Fibroblast of lung (primary cell): ENCODE results near the gene UCN3.

Experiments used
- CTCF ChIP-seq, 2 donors: IDR thresholded peaks in 1 of 2; conservative IDR thresholded peaks in 1 of 2; 1 replicate in 1 of 2; 2 replicates in 1 of 2; pipeline ENCODE4 v1.5.1; 2011 to 2012; ENCODE audit warnings: low read length in 2 of 2, control low read depth in 1 of 2, inconsistent platforms in 1 of 2, low read depth in 1 of 2, mild to moderate bottlenecking in 1 of 2
- EZH2 ChIP-seq: IDR thresholded peaks from 2 replicates; pipeline ENCODE4 v1.5.1; 2012; ENCODE audit warnings: low read length, control low read depth, mild to moderate bottlenecking; ENCODE audit errors: missing control alignments

GRCh38 chr10:5399332-5399731, 34.6 kb downstream of the UCN3 start:
- TF ChIP-seq CTCF (conservative IDR thresholded peaks at IDR 0.05 in 1 of 2, IDR thresholded peaks at IDR 0.05 in 1 of 2; ENCODE audit: low read depth in 1 of 2, low read length in 2 of 2) (no peak), EZH2 (no peak)
